Stimulated activated CD8-positive, alpha-beta memory T cell treated with anti-CD3 and anti-CD28 coated beads, Interleukin-15, amount 100 ng/mL, for 4 hours (primary cell): ENCODE results near the gene SLC4A9.
A peak's percentile ranks its signal among the peaks of the same experiment; 100 is the strongest.

ENCODE experiments used
- DNase-seq, 2 donors: peaks; one replicate each; pipeline ENCODE4 v3.0.0-alpha.2; 2020; ENCODE audit warnings: low read depth in 2 of 2

The SLC4A9 gene

GRCh38 chr5:140362311-140362710, 2.3 kb downstream of the SLC4A9 start:
- no peak for DNase-seq

GRCh38 chr5:140362875-140363630, 3.1 kb downstream of the SLC4A9 start:
- DNase-seq = peak; percentile 49 to 65

- DNase-seq = no peak
Observed at GRCh38 chr5:140363631-140364471, 3.9 kb downstream of the SLC4A9 start.

- DNase-seq = no peak
Observed at GRCh38 chr5:140364472-140364765, 4.4 kb downstream of the SLC4A9 start.

- DNase-seq = no peak
Observed at GRCh38 chr5:140365282-140365681, 5.3 kb downstream of the SLC4A9 start.

GRCh38 chr5:140365941-140366340, 5.9 kb downstream of the SLC4A9 start:
- no peak for DNase-seq

- DNase-seq = no peak
Observed at GRCh38 chr5:140366589-140367255, 6.7 kb downstream of the SLC4A9 start.

GRCh38 chr5:140367256-140368013, 7.4 kb downstream of the SLC4A9 start:
- DNase-seq = no peak

- DNase-seq = no peak
Observed at GRCh38 chr5:140371356-140372151, 11.6 kb downstream of the SLC4A9 start.

GRCh38 chr5:140372971-140373487, 13.0 kb downstream of the SLC4A9 start:
- DNase-seq = no peak

GRCh38 chr5:140381351-140381750, 21.4 kb downstream of the SLC4A9 start:
- DNase-seq = no peak

- no peak for DNase-seq
Observed at GRCh38 chr5:140381972-140382371, 22.0 kb downstream of the SLC4A9 start.

GRCh38 chr5:140382866-140383265, 22.9 kb downstream of the SLC4A9 start:
- no peak for DNase-seq

- DNase-seq = no peak
Observed at GRCh38 chr5:140383300-140383699, 23.3 kb downstream of the SLC4A9 start.

GRCh38 chr5:140388052-140388451, 28.1 kb downstream of the SLC4A9 start:
- no peak for DNase-seq

- no peak for DNase-seq
Observed at GRCh38 chr5:140391312-140391711, 31.3 kb downstream of the SLC4A9 start.

- no peak for DNase-seq
Observed at GRCh38 chr5:140391732-140392131, 31.7 kb downstream of the SLC4A9 start.

- DNase-seq = no peak
Observed at GRCh38 chr5:140393738-140394137, 33.7 kb downstream of the SLC4A9 start.

GRCh38 chr5:140398379-140398811, 38.4 kb downstream of the SLC4A9 start:
- no peak for DNase-seq

GRCh38 chr5:140399979-140400729, 40.2 kb downstream of the SLC4A9 start:
- DNase-seq = no peak
